ACHN (cell line): ENCODE measurements around the gene RAD21L1.
A peak's percentile ranks its signal among the peaks of the same experiment; 100 is the strongest.

Experiments used
- DNase-seq: peaks from one replicate; pipeline ENCODE4 v3.0.0-alpha.2; 2015
- in situ Hi-C: cut with HindIII; loops from 2 replicates; pipeline ENCODE4 v1.10.0; 2017; ENCODE audit warnings: low sequenced_read_pairs, low pct_ligation_motif_present, low pct_unique_long_range_greater_than_20kb

RAD21L1 gene

GRCh38 chr20:1225783-1226654 is at the start of gene RAD21L1:
TSS of gene RAD21L1 (plus strand) at chr20:1226044. CDS start at chr20:1228454, 2,410 bp downstream.
- in situ Hi-C loops, result no loop called here
- DNase-seq, result peak; percentile 63

DNA sequence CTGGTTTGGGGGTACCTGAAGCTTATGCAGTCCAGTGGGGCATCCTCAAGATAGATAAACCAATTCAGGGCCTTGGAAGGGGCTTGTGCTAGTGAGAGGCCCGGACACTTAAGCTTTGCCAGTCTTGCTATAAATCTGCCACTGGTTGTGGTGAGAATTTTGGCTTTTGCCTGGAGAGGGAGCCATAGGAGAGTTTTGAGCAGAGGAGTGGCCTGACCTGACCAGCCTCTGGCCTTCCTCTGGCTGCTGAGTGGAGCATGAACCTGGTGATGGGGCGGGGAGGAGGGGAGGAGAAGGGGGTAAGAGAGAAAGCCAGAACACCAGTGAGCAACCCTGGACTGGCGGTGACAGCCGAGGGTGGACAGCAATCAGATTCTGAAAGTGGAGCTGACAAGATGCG is 48.2 kb upstream of the RAD21L1 start:
- peak; percentile 46 for DNase-seq
- in situ Hi-C loops, result no loop called here

DNA sequence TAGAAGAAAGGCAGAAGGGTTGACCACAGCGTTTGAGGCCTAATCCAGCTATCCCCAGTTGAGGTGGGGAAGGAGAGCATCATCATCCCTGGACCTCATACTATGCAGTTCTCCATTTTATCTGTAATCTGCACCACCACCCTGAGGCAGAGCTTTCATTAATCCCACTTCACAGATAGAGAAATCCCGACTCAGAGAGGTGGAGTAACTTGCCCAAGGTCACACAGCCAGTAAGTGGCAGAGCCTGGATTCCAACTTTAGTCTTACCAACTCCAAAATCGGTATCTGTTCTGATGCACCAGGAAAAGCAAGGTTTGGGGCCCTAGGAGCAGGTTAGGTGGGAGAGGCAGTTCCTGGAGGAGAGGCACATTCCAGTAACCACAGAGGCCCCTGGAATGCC is 47.7 kb upstream of the RAD21L1 start:
- in situ Hi-C loops, result no loop called here

GRCh38 chr20:1178623-1179022 is 47.2 kb upstream of the RAD21L1 start:
- no peak for DNase-seq
- in situ Hi-C loops, result no loop called here

More for the DNA sequence above, 47.7 kb upstream of the RAD21L1 start:
- DNase-seq, result no peak

- in situ Hi-C loops, result no loop called here
- DNase-seq, result no peak
Measured at GRCh38 chr20:1180949-1181348, 44.9 kb upstream of the RAD21L1 start.

DNA sequence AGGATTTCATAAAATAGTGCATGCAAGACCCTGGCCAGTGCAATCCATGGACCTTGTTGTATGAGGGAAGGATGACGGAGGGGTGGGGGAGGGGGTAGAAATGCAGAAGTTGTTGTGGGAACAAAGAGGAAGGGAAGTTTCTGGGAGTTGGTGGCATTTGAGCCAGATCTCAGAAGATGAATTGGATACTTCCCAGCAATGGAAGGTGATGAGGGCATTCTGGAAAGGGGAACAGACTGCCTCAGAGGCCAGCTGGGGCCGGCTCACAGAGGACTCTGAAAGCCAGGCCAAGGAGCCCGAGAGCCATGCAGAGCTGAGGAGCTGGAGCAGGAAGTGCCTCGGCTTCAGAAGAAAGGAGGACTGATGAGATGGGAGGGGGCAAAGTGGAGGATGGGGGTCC is 43.7 kb upstream of the RAD21L1 start:
- DNase-seq, result no peak
- in situ Hi-C loops, result no loop called here

GRCh38 chr20:1183153-1183552 is 42.7 kb upstream of the RAD21L1 start:
- no peak for DNase-seq
- in situ Hi-C loops, result no loop called here

- no peak for DNase-seq
- in situ Hi-C loops, result no loop called here
Measured at GRCh38 chr20:1184260-1184637, 41.6 kb upstream of the RAD21L1 start.

- no peak for DNase-seq
- in situ Hi-C loops, result no loop called here
Measured at GRCh38 chr20:1184638-1185315, 41.1 kb upstream of the RAD21L1 start, which contains the start of gene TMEM74B. TSS of gene TMEM74B (minus strand) at chr20:1184981. CDS start at chr20:1183801, 1,180 bp downstream.

- DNase-seq, result peak; percentile 2
- in situ Hi-C loops, result no loop called here
Measured at GRCh38 chr20:1185316-1185741, 40.5 kb upstream of the RAD21L1 start.

DNA sequence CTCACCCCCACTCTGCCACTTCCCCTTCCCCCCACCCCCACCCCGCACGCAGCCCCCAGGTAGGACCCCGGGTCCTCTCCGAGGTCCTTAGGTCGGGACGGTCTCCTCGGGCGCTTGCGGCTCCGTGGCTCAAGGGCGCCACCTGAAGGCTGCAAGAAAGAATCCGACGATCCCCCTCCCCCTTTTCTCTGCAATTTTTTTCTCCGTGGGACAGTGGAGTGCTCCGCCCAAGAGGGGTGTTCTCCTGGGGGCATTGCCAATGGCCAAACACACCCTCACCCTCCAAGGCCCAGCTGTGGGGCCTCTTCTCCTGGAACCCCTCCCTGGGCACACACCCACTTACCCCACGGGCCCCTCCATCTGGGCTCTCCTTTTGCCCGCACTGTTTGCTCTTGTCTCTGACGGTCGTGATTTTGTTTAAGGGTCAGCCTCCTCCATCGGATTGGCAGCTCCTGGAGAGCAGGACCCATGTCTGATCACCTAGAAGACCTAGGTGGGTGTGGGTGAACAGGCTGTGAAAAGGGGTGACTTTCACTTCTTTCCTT is 40.0 kb upstream of the RAD21L1 start:
- in situ Hi-C loops, result no loop called here
- peak; percentile 61 for DNase-seq

DNA sequence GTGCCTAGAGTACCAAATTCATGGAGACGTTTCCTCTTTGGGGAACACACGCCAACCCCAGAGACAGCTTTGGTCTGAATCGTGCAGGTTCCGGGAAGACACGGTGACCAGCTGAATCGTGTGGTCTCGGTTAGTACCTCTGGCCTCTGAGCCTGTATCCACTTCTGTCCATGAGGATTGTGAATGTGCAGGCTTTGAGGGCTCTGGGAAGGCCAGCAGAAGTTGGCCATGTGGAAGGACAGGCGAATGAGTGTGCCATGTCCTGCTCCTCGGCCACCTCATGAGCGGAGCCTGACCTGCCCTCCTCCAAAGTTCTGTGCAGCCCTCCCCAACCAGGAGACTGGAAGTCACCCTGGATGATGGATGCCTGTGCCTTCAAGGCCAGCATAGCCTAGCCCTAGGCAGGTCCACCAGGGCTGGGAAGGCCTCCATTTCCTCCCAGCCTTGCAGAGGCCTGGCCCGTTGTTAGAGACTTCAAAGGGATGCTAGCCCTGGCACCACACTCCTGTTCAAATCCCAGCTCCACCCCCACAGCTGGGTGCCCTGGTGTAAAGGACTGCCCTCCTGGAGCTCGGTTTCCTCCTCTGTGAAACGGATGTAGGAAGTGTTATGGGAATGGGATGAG is 39.4 kb upstream of the RAD21L1 start:
- DNase-seq, result no peak
- in situ Hi-C loops, result no loop called here

- DNase-seq, result no peak
- in situ Hi-C loops, result no loop called here
Measured at GRCh38 chr20:1187605-1188171, 38.2 kb upstream of the RAD21L1 start.

DNA sequence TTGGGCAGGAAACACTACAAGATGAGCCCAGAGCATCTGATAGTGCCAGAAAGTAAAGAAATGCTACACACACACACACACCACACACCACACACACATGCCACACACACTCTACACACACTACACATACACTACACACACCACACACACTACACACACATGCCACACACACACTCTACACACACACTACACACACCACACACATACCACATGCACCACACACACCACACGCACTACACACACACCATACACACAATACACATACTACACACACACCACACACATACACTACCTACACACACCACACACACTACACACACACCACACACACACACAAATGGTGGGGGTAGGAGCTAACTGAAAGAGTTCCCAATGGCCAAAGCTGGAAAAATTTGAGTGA is 37.5 kb upstream of the RAD21L1 start:
- no peak for DNase-seq
- in situ Hi-C loops, result no loop called here

DNA sequence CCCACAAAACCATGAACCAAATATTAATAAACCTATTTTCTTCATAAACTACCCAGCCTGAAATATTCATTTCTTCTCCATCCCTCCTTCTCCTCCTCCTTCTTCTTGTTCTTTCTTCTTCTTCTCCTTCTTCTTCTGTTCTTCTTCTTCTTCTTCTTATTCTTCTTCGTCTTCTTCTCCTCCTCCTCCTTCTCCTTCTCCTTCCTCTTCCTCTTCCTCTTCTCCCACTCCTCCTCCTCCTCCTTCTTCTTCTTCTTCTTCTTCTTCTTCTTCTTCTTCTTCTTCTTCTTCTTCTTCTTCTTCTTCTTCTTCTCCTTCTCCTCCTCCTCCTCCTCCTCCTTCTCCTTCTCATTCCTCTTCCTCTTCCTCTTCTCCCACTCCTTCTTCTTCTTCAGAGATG is 36.0 kb upstream of the RAD21L1 start:
- DNase-seq, result no peak
- in situ Hi-C loops, result no loop called here

DNA sequence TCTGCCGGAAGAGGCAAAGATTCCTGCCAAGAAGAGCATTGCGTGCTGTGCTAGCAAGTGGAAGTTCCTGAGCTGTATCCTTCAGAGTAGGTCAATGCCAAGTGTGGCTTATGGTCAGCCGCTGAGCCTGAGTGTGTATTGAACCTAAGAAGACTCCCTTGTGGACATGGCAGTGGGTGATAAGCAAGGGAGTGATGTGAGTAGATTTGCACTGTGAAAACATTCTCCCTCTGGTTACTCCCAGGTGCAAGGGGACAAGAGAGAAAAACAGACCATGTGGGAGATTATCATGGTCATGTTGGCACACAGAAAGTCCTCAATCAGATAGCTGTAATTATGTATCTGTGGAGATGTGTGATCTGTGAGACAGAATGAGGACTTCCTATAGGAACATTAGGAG is 35.0 kb upstream of the RAD21L1 start:
- in situ Hi-C loops, result no loop called here
- no peak for DNase-seq

GRCh38 chr20:1191299-1191698 is 34.5 kb upstream of the RAD21L1 start:
- DNase-seq, result no peak
- in situ Hi-C loops, result no loop called here

DNA sequence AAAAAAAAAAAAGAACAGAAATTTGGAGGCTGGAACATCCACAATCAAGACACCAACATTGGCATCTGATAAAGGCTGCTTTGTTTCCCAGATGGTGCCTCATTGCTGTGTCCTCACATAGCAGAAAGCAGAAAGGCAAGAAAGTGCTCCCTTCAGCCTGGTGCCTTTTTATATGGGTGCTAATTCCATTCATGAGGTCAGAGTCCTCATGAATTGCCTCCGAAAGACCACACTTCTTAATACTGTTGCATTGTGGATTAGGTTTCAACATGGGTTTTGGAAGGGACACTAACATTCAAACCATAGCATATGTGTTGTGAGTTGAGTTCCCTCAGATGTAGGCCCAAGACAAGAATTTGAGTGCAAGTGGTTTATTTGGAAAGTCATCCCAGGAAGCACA is 30.6 kb upstream of the RAD21L1 start:
- in situ Hi-C loops, result no loop called here
- no peak for DNase-seq

- in situ Hi-C loops, result no loop called here
- no peak for DNase-seq
Measured at GRCh38 chr20:1196634-1197033, 29.2 kb upstream of the RAD21L1 start.
